Osteocyte (in vitro differentiated cells): ENCODE measurements around the gene SUSD1. TPM values are rescaled to one million over a fixed set of nuclear protein-coding genes. Genes with fewer than 3 reads are reported as not detected.

ENCODE experiments used
- DNase-seq: peaks from one replicate; pipeline ENCODE4 v3.0.0; 2021; ENCODE audit warnings: mixed read lengths; ENCODE audit not compliant: unreplicated experiment; ENCODE audit errors: extremely low spot score
- H3K27ac Mint-ChIP-seq: one replicate; pipeline ENCODE4 v1.8.0; 2021; ENCODE audit warnings: mild to moderate bottlenecking, mixed read lengths; ENCODE audit not compliant: unreplicated experiment
- H3K27me3 Mint-ChIP-seq: one replicate; pipeline ENCODE4 v1.8.0; 2021; ENCODE audit warnings: mixed read lengths; ENCODE audit not compliant: unreplicated experiment
- H3K36me3 Mint-ChIP-seq: one replicate; pipeline ENCODE4 v1.8.0; 2021; ENCODE audit warnings: mixed read lengths; ENCODE audit not compliant: unreplicated experiment
- H3K4me1 Mint-ChIP-seq: one replicate; pipeline ENCODE4 v1.8.0; 2021; ENCODE audit warnings: mixed read lengths; ENCODE audit not compliant: unreplicated experiment
- H3K4me3 Mint-ChIP-seq: one replicate; pipeline ENCODE4 v1.8.0; 2021; ENCODE audit warnings: mild to moderate bottlenecking, moderate library complexity, mixed read lengths; ENCODE audit not compliant: unreplicated experiment
- H3K9me3 Mint-ChIP-seq: one replicate; pipeline ENCODE4 v1.8.0; 2021; ENCODE audit warnings: mixed read lengths; ENCODE audit not compliant: unreplicated experiment
- total RNA-seq: library from RNA; stranded (reverse); gene quantifications from 2 replicates; pipeline ENCODE4 v1.2.1, GENCODE V29; 2021
- TF ChIP-seq, protein P1 (sequence below): fragments of 200-600 bp; sonication (generic); IDR thresholded peaks from 2 replicates; pipeline ENCODE4 v1.5.0; 2021; ENCODE audit warnings: antibody characterized with exemption, mild to moderate bottlenecking, moderate library complexity

Gene SUSD1
- total RNA-seq, 1 donor from 2014 or later, result 13.4 TPM

DNA sequence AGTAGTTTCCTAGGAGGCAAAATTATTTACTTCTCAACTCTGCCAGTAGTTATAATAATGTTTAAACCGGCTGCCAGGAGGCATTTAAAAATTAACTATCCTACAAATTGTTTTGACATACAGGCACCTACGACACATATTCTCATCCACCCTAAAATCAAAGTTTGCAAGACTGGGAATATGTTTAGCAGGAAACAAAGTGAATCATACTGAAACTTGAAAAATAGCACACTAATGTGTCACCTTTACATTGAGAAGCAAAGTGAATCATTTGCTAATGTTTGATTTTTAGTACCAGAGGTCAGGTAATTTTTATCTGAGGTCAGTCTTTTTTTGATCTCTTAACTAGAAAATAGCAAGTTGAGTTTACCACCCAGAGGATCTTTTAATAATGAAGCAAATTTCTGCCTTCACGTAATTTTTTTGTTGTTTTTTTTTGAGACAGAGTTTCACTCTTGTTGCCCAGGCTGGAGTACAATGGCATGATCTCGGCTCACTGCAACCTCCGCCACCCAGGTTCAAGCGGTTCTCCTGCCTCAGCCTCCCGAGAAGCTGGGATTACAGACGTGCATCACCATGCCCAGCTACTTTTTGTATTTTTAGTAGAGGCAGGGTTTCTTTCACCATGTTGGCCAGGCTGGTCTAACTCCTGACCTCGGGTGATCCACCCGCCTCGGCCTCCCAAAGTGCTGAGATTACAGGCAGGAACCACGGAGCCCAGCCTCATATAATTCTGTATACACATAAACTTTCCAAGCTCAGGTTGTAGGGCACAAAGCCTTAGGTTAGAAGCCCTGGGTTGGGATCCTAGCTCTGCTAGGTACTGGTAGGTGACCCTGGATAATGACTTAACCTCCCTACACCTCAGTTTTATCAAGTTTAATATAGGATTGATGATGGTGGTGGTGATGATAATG is 154.2 kb downstream of the SUSD1 start:
- no peaks in the 10 kb centered on the region for H3K27me3 Mint-ChIP-seq
- no peak overlapping the region for H3K4me3 Mint-ChIP-seq
- TF ChIP-seq, protein P1, sequence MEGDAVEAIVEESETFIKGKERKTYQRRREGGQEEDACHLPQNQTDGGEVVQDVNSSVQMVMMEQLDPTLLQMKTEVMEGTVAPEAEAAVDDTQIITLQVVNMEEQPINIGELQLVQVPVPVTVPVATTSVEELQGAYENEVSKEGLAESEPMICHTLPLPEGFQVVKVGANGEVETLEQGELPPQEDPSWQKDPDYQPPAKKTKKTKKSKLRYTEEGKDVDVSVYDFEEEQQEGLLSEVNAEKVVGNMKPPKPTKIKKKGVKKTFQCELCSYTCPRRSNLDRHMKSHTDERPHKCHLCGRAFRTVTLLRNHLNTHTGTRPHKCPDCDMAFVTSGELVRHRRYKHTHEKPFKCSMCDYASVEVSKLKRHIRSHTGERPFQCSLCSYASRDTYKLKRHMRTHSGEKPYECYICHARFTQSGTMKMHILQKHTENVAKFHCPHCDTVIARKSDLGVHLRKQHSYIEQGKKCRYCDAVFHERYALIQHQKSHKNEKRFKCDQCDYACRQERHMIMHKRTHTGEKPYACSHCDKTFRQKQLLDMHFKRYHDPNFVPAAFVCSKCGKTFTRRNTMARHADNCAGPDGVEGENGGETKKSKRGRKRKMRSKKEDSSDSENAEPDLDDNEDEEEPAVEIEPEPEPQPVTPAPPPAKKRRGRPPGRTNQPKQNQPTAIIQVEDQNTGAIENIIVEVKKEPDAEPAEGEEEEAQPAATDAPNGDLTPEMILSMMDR, result no peak
- peak overlapping the region; percentile 68 for H3K27ac Mint-ChIP-seq
- peaks cover 5% of the 10 kb centered on the region for H3K9me3 Mint-ChIP-seq
- no peaks in the 10 kb centered on the region for H3K36me3 Mint-ChIP-seq
- peaks cover 16% of the 10 kb centered on the region for H3K4me1 Mint-ChIP-seq
- DNase-seq, result no peak

DNA sequence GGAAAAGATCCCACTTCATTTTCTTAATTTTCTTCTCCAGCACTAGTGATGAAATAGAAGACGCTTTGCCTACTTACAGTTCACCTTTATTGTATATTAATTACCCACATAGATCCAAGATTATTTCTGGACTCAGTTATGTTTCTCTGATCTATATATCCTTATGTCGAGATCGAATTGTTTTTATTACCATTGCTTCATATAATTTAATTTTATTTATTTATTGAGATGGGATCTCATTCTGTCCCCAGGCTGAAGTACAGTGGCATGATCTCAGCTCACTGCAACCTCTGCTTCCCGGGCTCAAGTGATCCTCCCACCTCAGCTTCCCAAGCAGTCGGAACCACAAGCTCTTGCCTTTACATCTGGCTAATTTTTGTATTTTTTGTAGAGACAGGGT is 157.2 kb downstream of the SUSD1 start:
- TF ChIP-seq, protein P1, result no peak
- Mint-ChIP-seq H3K4me1 (peaks cover 18% of the 10 kb centered on the region), H3K36me3 (no peaks in the 10 kb centered on the region), H3K27ac (no peak overlapping the region), H3K27me3 (no peaks in the 10 kb centered on the region), H3K9me3 (no peaks in the 10 kb centered on the region), H3K4me3 (no peak overlapping the region)
- DNase-seq, result no peak

DNA sequence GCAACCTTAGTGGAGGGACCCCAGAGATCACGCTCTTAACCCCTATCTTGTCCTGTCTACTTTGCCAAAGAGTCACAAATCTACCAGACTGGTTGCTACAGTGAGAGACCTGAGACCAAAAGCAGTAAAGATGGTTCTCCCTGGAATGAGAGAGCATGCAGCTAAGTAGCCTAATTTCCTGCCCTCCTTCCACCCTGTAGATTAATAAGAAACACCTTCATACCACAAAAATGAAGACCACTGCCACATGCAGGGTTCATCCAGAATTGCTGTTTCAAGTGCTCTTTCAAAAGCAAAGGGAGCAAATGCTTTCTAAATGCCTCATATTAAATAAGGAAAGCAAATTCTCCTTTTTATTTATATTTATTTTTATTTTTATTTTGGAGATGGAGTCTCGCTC is 159.4 kb downstream of the SUSD1 start:
- Mint-ChIP-seq H3K4me1 (peaks cover 29% of the 10 kb centered on the region), H3K9me3 (no peaks in the 10 kb centered on the region)

DNA sequence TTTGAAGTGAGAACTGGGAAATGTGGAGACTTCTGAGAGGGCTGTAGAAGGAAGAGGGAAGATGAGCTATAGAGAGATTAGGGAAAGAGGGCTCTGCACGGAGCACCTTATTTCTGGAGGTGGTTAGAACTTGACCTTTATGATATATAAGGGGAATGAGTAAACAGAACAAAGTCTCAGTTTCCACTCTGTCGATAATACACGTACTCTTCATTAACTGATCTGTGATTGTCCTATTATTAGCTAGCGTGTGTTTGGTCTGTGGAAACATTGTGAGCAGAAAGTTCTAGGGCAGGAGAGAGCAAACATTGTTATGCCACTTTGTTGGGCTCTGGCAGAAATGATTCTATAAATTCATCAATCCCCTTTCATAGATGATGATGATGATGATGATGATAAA is 159.9 kb downstream of the SUSD1 start:
- Mint-ChIP-seq H3K4me3 (no peak overlapping the region), H3K36me3 (no peaks in the 10 kb centered on the region), H3K27ac (no peak overlapping the region), H3K4me1 (peaks cover 29% of the 10 kb centered on the region), H3K27me3 (no peaks in the 10 kb centered on the region), H3K9me3 (no peaks in the 10 kb centered on the region)
- TF ChIP-seq, protein P1, result no peak
- DNase-seq, result no peak

More for the DNA sequence above, 159.4 kb downstream of the SUSD1 start:
- Mint-ChIP-seq H3K36me3 (no peaks in the 10 kb centered on the region), H3K27ac (no peak overlapping the region), H3K4me3 (no peak overlapping the region), H3K27me3 (no peaks in the 10 kb centered on the region)
- no peak for DNase-seq
- TF ChIP-seq, protein P1, result no peak

DNA sequence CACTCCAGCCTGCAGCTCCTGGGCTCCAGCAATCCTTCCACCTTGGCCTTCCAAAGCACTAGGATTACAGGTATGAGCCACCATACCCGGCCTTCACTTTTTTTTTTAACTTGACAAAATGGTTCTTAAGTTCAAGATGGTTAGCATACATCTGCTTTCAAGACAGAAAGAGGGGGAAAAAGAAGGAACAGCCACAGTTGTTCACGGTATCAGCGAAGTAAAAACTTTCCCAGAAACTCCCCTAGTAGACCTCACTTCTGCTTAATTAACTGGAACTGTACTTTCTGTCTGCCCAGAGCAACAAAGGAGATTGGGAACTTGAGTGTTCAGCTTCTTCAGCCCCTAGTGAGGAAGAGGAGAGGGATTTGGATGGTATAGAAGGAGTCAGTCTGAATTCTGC is 161.8 kb downstream of the SUSD1 start:
- Mint-ChIP-seq H3K27ac (peak overlapping the region; percentile 92), H3K4me1 (peaks cover 31% of the 10 kb centered on the region)

More for the DNA sequence above, 161.8 kb downstream of the SUSD1 start:
- Mint-ChIP-seq H3K27me3 (no peaks in the 10 kb centered on the region), H3K9me3 (no peaks in the 10 kb centered on the region), H3K4me3 (no peak overlapping the region), H3K36me3 (no peaks in the 10 kb centered on the region)
- TF ChIP-seq, protein P1, result no peak
- DNase-seq, result no peak
